SK-N-SH treated with all-trans-retinoic acid at 6 μM for 48 hours (cell line): ENCODE measurements around the gene SUN5.

ENCODE experiments used
- ATAC-seq: fragments of 200-7000 bp; cut with Tn5 transposase; 3 replicates; pipeline ENCODE4 v1.9.1; 2020; ENCODE audit warnings: mild to moderate bottlenecking, moderate library complexity
- ARNTL ChIP-seq: fragments of 450-650 bp; formaldehyde crosslinking; IDR thresholded peaks from 2 replicates; pipeline ENCODE4 v1.5.0; 2020; ENCODE audit warnings: low read depth, mild to moderate bottlenecking, moderate library complexity, borderline replicate concordance
- BACH2 ChIP-seq: fragments of 250-450 bp; sonication (Bioruptor Pico); IDR thresholded peaks from 2 replicates; pipeline ENCODE4 v1.9.0; 2021; ENCODE audit warnings: mild to moderate bottlenecking, borderline replicate concordance
- CSDC2 ChIP-seq: fragments of 250-450 bp; sonication (Bioruptor Pico); IDR thresholded peaks from 2 replicates; pipeline ENCODE4 v1.5.0; 2020; ENCODE audit warnings: mild to moderate bottlenecking, moderate library complexity
- ESRRG ChIP-seq: fragments of 250-450 bp; sonication (Bioruptor Pico); IDR thresholded peaks from 2 replicates; pipeline ENCODE4 v1.6.1; 2021; ENCODE audit warnings: mild to moderate bottlenecking
- GLIS3 ChIP-seq: fragments of 250-450 bp; sonication (Bioruptor Pico); IDR thresholded peaks from 2 replicates; pipeline ENCODE4 v1.5.0; 2020; ENCODE audit warnings: mild to moderate bottlenecking, moderate library complexity
- ISL1 ChIP-seq: fragments of 250-450 bp; sonication (Bioruptor Pico); IDR thresholded peaks from 2 replicates; pipeline ENCODE4 v2.1.2; 2022; ENCODE audit warnings: mild to moderate bottlenecking, moderate library complexity
- OSR1 ChIP-seq: fragments of 250-450 bp; sonication (Bioruptor Pico); IDR thresholded peaks from 2 replicates; pipeline ENCODE4 v1.8.0; 2022; ENCODE audit warnings: moderate library complexity, mild to moderate bottlenecking, inconsistent platforms
- PATZ1 ChIP-seq: fragments of 250-450 bp; sonication (Bioruptor Pico); IDR thresholded peaks from 2 replicates; pipeline ENCODE4 v1.8.0; 2020; ENCODE audit warnings: mild to moderate bottlenecking, moderate library complexity, borderline replicate concordance
- PPARA ChIP-seq: fragments of 250-450 bp; sonication (Bioruptor Pico); IDR thresholded peaks from 2 replicates; pipeline ENCODE4 v1.5.0; 2020; ENCODE audit warnings: mild to moderate bottlenecking, borderline replicate concordance
- RARB ChIP-seq: fragments of 250-450 bp; sonication (Bioruptor Pico); IDR thresholded peaks from 2 replicates; pipeline ENCODE4 v1.8.0; 2021; ENCODE audit warnings: mild to moderate bottlenecking, moderate library complexity
- SNAI2 ChIP-seq: fragments of 250-450 bp; sonication (Bioruptor Pico); IDR thresholded peaks from 2 replicates; pipeline ENCODE4 v1.5.0; 2020; ENCODE audit warnings: mild to moderate bottlenecking, moderate library complexity
- TCF4 ChIP-seq: fragments of 250-450 bp; sonication (Bioruptor Pico); IDR thresholded peaks from 2 replicates; pipeline ENCODE4 v1.8.0; 2021; ENCODE audit warnings: mild to moderate bottlenecking, moderate library complexity, borderline replicate concordance
- TOX ChIP-seq: fragments of 250-450 bp; sonication (Bioruptor Pico); IDR thresholded peaks from 2 replicates; pipeline ENCODE4 v1.8.0; 2021; ENCODE audit warnings: mild to moderate bottlenecking, moderate library complexity, borderline replicate concordance
- TSHZ2 ChIP-seq: fragments of 250-450 bp; sonication (Bioruptor Pico); IDR thresholded peaks from 2 replicates; pipeline ENCODE4 v1.5.0; 2020; ENCODE audit warnings: mild to moderate bottlenecking, moderate library complexity
- ZC3H10 ChIP-seq: fragments of 250-450 bp; sonication (Bioruptor Pico); IDR thresholded peaks from 2 replicates; pipeline ENCODE4 v1.5.1; 2021; ENCODE audit warnings: mild to moderate bottlenecking, moderate library complexity
- ZFP30 ChIP-seq: fragments of 450-650 bp; formaldehyde crosslinking; IDR thresholded peaks from 2 replicates; pipeline ENCODE4 v1.5.0; 2022; ENCODE audit warnings: mild to moderate bottlenecking, moderate library complexity
- ZNF565 ChIP-seq: fragments of 450-650 bp; formaldehyde crosslinking; conservative IDR thresholded peaks from 2 replicates; pipeline ENCODE4 v1.5.0; 2020; ENCODE audit warnings: low read depth, mild to moderate bottlenecking, moderate library complexity
- ZNF8 ChIP-seq: fragments of 450-650 bp; formaldehyde crosslinking; IDR thresholded peaks from 2 replicates; pipeline ENCODE4 v1.5.0; 2020; ENCODE audit warnings: mild to moderate bottlenecking, moderate library complexity
- TF ChIP-seq, protein P1 (sequence below): fragments of 250-450 bp; sonication (Bioruptor Pico); IDR thresholded peaks from 2 replicates; pipeline ENCODE4 v1.5.1; 2020; ENCODE audit warnings: low read depth, mild to moderate bottlenecking, moderate library complexity
- TF ChIP-seq, protein P2 (sequence below): fragments of 250-450 bp; sonication (Bioruptor Pico); IDR thresholded peaks from 2 replicates; pipeline ENCODE4 v1.5.1; 2021; ENCODE audit warnings: mild to moderate bottlenecking, moderate library complexity

Gene SUN5

DNA sequence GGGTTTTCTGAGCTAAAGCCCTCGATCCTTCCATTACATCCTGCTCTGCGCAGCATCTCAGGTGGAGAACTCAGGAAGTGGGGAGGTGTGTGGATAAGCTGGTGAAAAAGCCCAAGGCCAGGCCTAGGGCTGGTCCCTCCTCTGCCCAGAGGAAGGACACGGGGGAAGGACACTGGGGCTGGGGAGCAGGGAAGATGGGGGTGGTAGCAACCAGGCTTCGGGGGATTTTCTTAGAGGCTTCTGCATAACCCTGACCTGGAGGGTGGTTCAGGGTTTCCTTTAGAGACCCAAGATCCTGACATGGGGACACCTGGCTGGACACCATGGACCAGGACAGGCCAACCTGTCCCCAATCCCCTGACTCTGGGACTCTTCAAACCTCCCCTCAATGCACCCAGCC, 37.9 kb downstream of the SUN5 start:
- no peak for ATAC-seq

GRCh38 chr20:32965581-32966373, 38.5 kb downstream of the SUN5 start:
- ATAC-seq: no peak
- TF ChIP-seq, protein P1, sequence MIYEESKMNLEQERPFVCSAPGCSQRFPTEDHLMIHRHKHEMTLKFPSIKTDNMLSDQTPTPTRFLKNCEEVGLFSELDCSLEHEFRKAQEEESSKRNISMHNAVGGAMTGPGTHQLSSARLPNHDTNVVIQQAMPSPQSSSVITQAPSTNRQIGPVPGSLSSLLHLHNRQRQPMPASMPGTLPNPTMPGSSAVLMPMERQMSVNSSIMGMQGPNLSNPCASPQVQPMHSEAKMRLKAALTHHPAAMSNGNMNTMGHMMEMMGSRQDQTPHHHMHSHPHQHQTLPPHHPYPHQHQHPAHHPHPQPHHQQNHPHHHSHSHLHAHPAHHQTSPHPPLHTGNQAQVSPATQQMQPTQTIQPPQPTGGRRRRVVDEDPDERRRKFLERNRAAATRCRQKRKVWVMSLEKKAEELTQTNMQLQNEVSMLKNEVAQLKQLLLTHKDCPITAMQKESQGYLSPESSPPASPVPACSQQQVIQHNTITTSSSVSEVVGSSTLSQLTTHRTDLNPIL (CRISPR knock-in tag): no peak
- TF ChIP-seq, protein P2, sequence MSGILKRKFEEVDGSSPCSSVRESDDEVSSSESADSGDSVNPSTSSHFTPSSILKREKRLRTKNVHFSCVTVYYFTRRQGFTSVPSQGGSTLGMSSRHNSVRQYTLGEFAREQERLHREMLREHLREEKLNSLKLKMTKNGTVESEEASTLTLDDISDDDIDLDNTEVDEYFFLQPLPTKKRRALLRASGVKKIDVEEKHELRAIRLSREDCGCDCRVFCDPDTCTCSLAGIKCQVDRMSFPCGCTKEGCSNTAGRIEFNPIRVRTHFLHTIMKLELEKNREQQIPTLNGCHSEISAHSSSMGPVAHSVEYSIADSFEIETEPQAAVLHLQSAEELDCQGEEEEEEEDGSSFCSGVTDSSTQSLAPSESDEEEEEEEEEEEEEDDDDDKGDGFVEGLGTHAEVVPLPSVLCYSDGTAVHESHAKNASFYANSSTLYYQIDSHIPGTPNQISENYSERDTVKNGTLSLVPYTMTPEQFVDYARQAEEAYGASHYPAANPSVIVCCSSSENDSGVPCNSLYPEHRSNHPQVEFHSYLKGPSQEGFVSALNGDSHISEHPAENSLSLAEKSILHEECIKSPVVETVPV (CRISPR knock-in tag): no peak
- TF ChIP-seq ZFP30: no peak

More for the DNA sequence above, 37.9 kb downstream of the SUN5 start:
- TF ChIP-seq, protein P1 (CRISPR knock-in tag): no peak
- TF ChIP-seq TSHZ2 (CRISPR knock-in tag) (no peak), ZC3H10 (CRISPR knock-in tag) (no peak), ESRRG (CRISPR knock-in tag) (no peak), RARB (CRISPR knock-in tag) (no peak), PPARA (CRISPR knock-in tag) (no peak), ZNF8 (no peak), PATZ1 (CRISPR knock-in tag) (no peak), ARNTL (no peak), TOX (CRISPR knock-in tag) (no peak), ISL1 (no peak), CSDC2 (CRISPR knock-in tag) (no peak), ZNF565 (CRISPR knock-in tag) (no peak), SNAI2 (CRISPR knock-in tag) (no peak), GLIS3 (CRISPR knock-in tag) (no peak), OSR1 (no peak)

GRCh38 chr20:32965115-32965514, 39.1 kb downstream of the SUN5 start:
- TF ChIP-seq CSDC2 (CRISPR knock-in tag) (no peak), ISL1 (no peak), ZFP30 (no peak), BACH2 (CRISPR knock-in tag) (no peak), TOX (CRISPR knock-in tag) (no peak), RARB (CRISPR knock-in tag) (no peak), ARNTL (no peak), TCF4 (CRISPR knock-in tag) (no peak), ZNF8 (no peak)
- TF ChIP-seq, protein P1 (CRISPR knock-in tag): no peak
- TF ChIP-seq, all 23 proteins: peak for 0
- ATAC-seq: no peak
